GM19324 (cell line): ENCODE data around the gene POLR2B.
"Not testable (repeated sequence)": the region's sequence is repeated elsewhere in the genome, so short reads cannot be mapped to it uniquely, and the experiment has no call there.

Experiments used
- ATAC-seq: cut with Tn5 transposase; IDR thresholded peaks from one replicate; pipeline ENCODE4 v1.9.1; 2021; ENCODE audit warnings: mild to moderate bottlenecking, moderate library complexity; ENCODE audit not compliant: unreplicated experiment, low FRiP score

POLR2B gene

DNA sequence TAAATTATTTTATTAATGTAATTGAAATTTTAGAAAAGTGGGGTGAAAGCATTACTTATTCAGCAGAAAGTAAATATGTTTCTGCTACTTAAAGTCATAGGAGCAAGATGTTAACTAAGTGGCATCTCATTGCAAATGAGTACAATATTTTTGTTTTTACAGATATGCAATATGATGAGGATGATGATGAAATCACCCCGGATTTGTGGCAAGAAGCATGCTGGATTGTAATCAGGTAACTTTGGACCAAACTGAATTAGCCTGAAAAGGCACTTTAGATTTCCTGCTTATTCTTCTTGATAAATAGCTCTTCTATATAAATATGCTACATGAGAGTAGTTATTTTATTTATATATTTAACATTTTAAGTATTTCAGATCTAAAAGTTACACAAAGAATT is 7.5 kb downstream of the POLR2B start:
- ATAC-seq: no peak

- no peak for ATAC-seq
These were observed 8.3 kb downstream of the POLR2B start for GRCh38 chr4:56986952-56987351.

- no peak for ATAC-seq
These were observed 11.6 kb downstream of the POLR2B start for GRCh38 chr4:56990109-56990905.

- no peak for ATAC-seq
These were observed 16.8 kb downstream of the POLR2B start for GRCh38 chr4:56995525-56995924.

- ATAC-seq: no peak
These were observed 21.1 kb downstream of the POLR2B start for GRCh38 chr4:56999751-57000150.

DNA sequence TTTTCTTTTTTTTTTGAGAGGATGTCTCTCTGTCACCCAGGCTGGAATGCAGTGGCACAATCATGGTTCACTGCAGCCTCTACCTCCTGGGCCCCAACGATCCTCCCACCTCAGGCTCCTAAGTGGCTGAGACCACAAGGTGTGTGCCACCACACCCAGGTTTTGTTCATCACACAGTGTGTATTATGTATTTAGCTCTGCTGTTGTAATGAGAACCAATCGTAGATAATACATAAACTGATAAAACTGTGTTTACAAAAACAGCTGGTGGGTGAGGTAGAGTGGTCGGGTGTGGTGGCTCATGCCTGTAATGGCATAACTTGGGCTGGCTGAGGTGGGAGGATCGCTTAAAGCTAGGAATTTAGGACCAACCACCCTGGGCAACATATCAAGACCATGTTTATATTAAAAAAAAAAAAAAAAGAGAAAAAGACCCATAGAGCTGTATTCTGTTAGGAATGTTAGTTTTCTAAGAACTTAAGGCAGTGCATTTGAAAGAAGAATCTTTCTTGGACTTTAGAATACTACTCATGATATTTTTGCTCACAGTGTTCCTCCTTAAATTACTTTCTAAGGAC is 34.9 kb downstream of the POLR2B start:
- no peak for ATAC-seq

- no peak for ATAC-seq
These were observed 40.3 kb downstream of the POLR2B start for GRCh38 chr4:57018980-57019379.

GRCh38 chr4:57020467-57021101 is 41.9 kb downstream of the POLR2B start:
- no peak for ATAC-seq

GRCh38 chr4:57023104-57023503 is 44.4 kb downstream of the POLR2B start:
- ATAC-seq: no peak

GRCh38 chr4:57034520-57034919 is 55.8 kb downstream of the POLR2B start:
- no peak for ATAC-seq

DNA sequence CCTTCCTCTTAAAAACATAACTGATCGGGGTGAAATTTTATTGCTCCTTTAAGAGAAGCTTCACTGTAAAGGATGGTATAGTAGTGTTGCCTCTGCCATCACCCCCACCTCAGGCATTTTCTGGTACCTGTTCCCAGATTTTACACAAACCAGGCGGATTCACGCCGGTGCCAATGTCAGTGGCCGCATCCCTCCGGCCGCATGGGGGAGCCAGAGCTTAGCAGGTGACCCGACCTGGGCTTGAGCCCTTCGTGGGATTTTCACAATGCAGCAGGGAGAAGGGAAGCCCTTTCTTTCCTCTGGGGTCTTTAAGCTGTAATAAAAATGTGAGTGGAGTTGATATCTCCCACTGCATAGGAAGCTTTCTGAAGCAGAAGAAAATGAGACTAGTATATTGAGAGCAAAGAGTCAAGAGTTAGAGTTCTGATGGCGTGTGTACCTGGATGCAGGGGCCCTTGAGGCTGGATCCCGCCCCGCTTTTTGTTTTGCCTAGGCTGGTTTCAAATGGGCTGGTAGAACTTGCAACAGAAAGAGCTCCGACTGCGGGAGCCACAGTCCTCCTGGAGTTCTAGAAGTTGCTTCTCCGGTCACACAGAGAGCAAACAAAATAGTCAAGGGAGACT is 59.4 kb downstream of the POLR2B start:
- ATAC-seq: no peak

- no peak for ATAC-seq
These were observed 60.6 kb downstream of the POLR2B start for GRCh38 chr4:57039345-57039744.

- no peak for ATAC-seq
These were observed 61.8 kb downstream of the POLR2B start for GRCh38 chr4:57040510-57040909.

DNA sequence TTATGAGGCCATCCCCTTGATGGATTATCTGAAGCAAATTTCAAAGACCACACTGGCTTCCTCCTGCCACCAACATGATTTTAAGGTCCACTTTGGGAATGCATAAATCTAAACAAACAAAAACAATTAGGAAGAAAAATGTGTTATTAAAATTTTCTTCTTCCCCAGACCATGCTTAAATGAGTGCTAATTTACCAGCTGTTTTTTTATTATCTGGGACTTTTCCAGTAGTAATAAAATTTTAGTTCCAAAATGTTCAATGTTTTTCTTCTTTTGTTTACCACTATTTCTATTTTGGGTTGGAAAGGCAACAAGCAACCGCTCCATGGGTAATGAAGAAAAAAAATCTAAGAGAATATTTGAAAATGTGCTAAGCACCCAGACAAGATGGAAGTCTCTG is 62.3 kb downstream of the POLR2B start:
- ATAC-seq: no peak

DNA sequence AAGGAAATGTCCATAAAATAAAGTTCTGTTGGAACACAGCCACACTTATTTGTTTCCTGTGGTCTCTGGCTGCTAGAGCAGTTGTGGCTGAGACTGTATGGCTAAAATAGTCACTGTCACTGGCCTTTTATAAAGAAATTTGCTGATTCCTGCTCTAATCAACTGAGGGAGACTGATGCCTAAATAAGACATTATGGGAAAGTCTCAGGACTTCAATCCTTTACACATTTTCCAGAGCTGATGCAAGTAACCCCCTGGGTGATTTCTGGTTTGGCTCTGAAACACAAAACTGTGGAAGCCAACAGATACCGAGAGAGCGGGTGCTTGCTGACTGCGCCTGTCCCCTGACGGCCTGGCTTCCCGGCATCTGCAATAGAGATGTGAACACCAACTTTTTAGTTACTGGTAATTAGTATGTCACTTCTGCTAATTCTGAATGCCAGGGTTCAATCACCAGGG is 64.0 kb downstream of the POLR2B start:
- no peak for ATAC-seq

DNA sequence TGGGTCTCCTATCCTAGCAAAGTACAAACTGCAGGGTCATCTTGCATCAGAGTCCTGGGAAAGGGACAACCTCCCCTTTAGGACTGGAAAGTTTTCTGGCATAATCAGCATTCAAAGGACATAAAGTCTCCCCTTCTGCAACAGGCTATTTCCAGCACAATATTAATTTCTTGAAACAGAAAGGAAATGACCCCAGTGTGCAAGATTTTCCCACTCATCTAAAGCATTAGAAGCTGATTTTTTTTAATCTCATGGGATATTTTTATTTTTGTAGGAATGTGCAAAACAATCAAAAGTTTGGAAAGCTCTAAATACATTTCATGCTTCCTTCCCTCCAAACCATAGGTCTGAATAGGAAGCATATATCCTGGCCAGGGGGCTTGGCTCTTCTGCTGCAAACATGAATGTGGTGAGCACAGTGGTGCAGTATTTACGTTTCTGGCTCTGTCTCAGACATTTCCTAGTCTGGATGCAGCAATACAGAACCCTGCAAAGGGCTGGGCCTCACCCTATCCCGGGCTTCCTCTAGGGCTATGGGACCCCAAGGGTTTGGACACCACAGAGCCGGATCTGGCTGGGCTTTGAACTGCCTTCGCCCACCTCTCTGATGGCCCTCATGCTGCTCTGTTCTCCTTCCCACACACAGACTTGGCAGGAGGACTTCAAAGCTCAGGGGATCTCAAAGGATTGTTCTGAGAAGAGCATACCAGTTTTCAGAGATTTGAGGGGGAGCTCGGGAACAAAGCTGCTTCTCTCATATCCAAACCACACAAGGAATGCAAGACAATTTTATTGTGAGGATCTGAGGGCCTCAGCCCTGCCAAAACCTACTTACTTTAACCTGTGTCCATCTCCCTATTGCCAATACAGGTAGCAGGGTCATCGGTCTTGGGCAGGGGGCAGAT is 64.9 kb downstream of the POLR2B start:
- no peak for ATAC-seq

DNA sequence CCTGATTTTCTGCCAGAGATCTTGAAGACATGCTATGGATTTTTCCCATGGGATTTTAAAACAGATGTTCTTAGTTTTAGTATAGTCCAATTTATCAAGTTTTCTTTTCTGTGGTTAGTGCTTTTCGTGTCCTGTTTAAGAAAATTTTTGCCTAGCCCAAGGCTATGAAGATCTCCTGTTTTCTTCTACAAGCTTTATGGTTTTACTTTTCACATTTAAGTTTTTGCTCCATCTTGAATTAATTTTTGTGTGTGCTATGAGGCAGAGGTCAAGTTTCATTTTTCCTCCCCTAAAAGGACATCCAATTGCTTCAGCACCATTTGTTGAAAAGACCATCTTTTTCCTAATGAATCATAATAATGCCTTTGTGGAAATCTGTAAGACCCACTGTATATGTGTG is 65.6 kb downstream of the POLR2B start:
- no peak for ATAC-seq

DNA sequence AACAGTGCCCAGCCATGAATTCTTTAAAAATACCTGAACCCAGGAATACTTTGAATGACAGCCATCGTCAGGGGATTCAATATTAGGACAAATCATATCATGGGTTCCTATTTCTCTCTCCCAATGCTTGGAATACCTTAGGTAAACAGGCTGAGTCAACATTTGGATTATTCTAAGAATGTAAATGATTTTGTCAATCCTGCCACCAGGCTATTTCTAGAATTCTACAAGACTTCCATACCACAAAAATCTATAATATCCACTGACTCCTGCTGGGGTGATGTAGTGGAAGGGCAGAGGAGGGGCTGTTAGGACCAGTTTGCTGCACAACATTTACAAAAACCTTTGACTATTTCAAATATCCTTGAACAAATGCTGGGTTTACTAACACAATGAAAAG is 66.3 kb downstream of the POLR2B start:
- ATAC-seq: no peak

- ATAC-seq: not testable (repeated sequence)
These were observed 68.3 kb downstream of the POLR2B start for GRCh38 chr4:57047046-57047445.

- ATAC-seq: no peak
These were observed 70.1 kb downstream of the POLR2B start for GRCh38 chr4:57048590-57049304.
